Mesenchymal stem cell (in vitro differentiated cells and primary cell): ENCODE measurements around the gene PIP4K2A.

Experiments
- DNase-seq: peaks from one replicate; pipeline ENCODE4 v3.0.0-alpha.2; 2013
- H2AFZ ChIP-seq: one replicate; pipeline ENCODE4 v1.6.1; 2013; ENCODE audit warnings: low read depth, mild to moderate bottlenecking, control low read depth, inconsistent platforms, low read length, moderate library complexity
- H2AK5ac ChIP-seq: 2 replicates; pipeline ENCODE4 v1.6.1; 2013; ENCODE audit warnings: low read length, moderate library complexity, mild to moderate bottlenecking, inconsistent platforms; ENCODE audit not compliant: severe bottlenecking
- H2BK120ac ChIP-seq: one replicate; pipeline ENCODE4 v1.6.1; 2013; ENCODE audit warnings: low read depth, mild to moderate bottlenecking, inconsistent platforms, low read length, moderate library complexity
- H2BK12ac ChIP-seq, 2 experiments: one replicate each; pipeline ENCODE4 v1.6.1; 2013; ENCODE audit warnings: inconsistent platforms in 2 of 2, low read length in 2 of 2, mild to moderate bottlenecking in 2 of 2, moderate library complexity in 2 of 2, control low read depth in 1 of 2
- H2BK15ac ChIP-seq: one replicate; pipeline ENCODE4 v1.6.1; 2013; ENCODE audit warnings: mild to moderate bottlenecking, low read depth, inconsistent platforms; ENCODE audit not compliant: poor library complexity, severe bottlenecking
- H2BK5ac ChIP-seq: 2 replicates; pipeline ENCODE4 v1.6.1; 2013; ENCODE audit warnings: low read depth, mild to moderate bottlenecking, low read length, control low read depth, inconsistent platforms; ENCODE audit not compliant: poor library complexity, severe bottlenecking
- H3K14ac ChIP-seq, 2 experiments: one replicate each; pipeline ENCODE4 v1.6.1; 2013; ENCODE audit warnings: inconsistent platforms in 2 of 2, low read length in 2 of 2, control low read depth in 1 of 2, mild to moderate bottlenecking in 1 of 2, moderate library complexity in 1 of 2
- H3K18ac ChIP-seq, 2 experiments: one replicate each; pipeline ENCODE4 v1.6.1; 2013; ENCODE audit warnings: inconsistent platforms in 2 of 2, low read length in 2 of 2, control low read depth in 1 of 2, low read depth in 1 of 2, mild to moderate bottlenecking in 1 of 2
- H3K23ac ChIP-seq, 2 experiments: one replicate each; pipeline ENCODE4 v1.6.1; 2013; ENCODE audit warnings: inconsistent platforms in 2 of 2, low read length in 2 of 2, mild to moderate bottlenecking in 2 of 2, moderate library complexity in 2 of 2, control low read depth in 1 of 2
- H3K27ac ChIP-seq: 2 replicates; pipeline ENCODE4 v1.5.1; 2013; ENCODE audit warnings: mild to moderate bottlenecking, moderate library complexity, low read length, control low read depth, inconsistent platforms; ENCODE audit not compliant: poor library complexity, severe bottlenecking
- H3K27me3 ChIP-seq, 2 experiments: 2 replicates each; pipeline versions ENCODE4 v1.6.1 to v1.7.0; 2013; ENCODE audit warnings: low read length in 2 of 2, mild to moderate bottlenecking in 2 of 2, moderate library complexity in 2 of 2, control low read depth in 1 of 2, inconsistent platforms in 1 of 2; ENCODE audit not compliant: control insufficient read depth in 1 of 2, insufficient read depth in 1 of 2
- H3K36me3 ChIP-seq, 2 experiments: 2 replicates each; pipeline versions ENCODE4 v1.6.1 to v1.7.0; 2013; ENCODE audit warnings: low read length in 2 of 2, control low read depth in 1 of 2, inconsistent platforms in 1 of 2, low read depth in 1 of 2, mild to moderate bottlenecking in 1 of 2; ENCODE audit not compliant: insufficient read depth in 2 of 2, control insufficient read depth in 1 of 2
- H3K4ac ChIP-seq, 2 experiments: one replicate each; pipeline ENCODE4 v1.6.1; 2013; ENCODE audit warnings: inconsistent platforms in 2 of 2, low read length in 2 of 2, mild to moderate bottlenecking in 2 of 2, moderate library complexity in 2 of 2, control low read depth in 1 of 2, low read depth in 1 of 2
- H3K4me1 ChIP-seq: 2 replicates; pipeline ENCODE4 v1.6.1; 2013; ENCODE audit warnings: low read depth, low read length, control low read depth; ENCODE audit not compliant: control insufficient read depth, insufficient read depth
- H3K4me2 ChIP-seq: 2 replicates; pipeline ENCODE4 v1.6.1; 2013; ENCODE audit warnings: low read length, mild to moderate bottlenecking, inconsistent platforms; ENCODE audit not compliant: poor library complexity, severe bottlenecking
- H3K4me3 ChIP-seq, 2 experiments: 2 replicates each; pipeline versions ENCODE4 v1.5.1 to v1.7.0; 2013; ENCODE audit warnings: low read length in 2 of 2, mild to moderate bottlenecking in 2 of 2, control low read depth in 1 of 2, low read depth in 1 of 2; ENCODE audit not compliant: insufficient read depth in 1 of 2
- H3K79me1 ChIP-seq: replicated peaks from 2 replicates; pipeline ENCODE4 v1.6.1; 2013; ENCODE audit warnings: mild to moderate bottlenecking, control low read depth, low read length, inconsistent platforms; ENCODE audit not compliant: poor library complexity, severe bottlenecking
- H3K9ac ChIP-seq: 2 replicates; pipeline ENCODE4 v1.7.0; 2013; ENCODE audit warnings: mild to moderate bottlenecking, low read length, moderate library complexity
- H3K9me3 ChIP-seq: 2 replicates; pipeline ENCODE4 v1.7.0; 2013; ENCODE audit warnings: mild to moderate bottlenecking, low read length; ENCODE audit not compliant: control insufficient read depth
- H4K8ac ChIP-seq: one replicate; pipeline ENCODE4 v1.6.1; 2013; ENCODE audit warnings: inconsistent platforms, mild to moderate bottlenecking, low read length, moderate library complexity
- H4K91ac ChIP-seq: one replicate; pipeline ENCODE4 v1.6.1; 2013; ENCODE audit warnings: mild to moderate bottlenecking, low read length, inconsistent platforms
- WGBS: methylation state at CpG from one replicate; pipeline ENCODE4 v1.1.7; 2013; ENCODE audit warnings: mixed read lengths; 5-methylcytosine and 5-hydroxymethylcytosine counted together

PIP4K2A gene

GRCh38 chr10:22622242-22622806 lies 92.1 kb downstream of the PIP4K2A start:
- H3K36me3 ChIP-seq: peaks cover 0 to 5% of the 10 kb centered on the region in 2 experiments
- peak overlapping the region in 1 of 2 experiments; percentile 73 for H3K23ac ChIP-seq
- H2BK120ac ChIP-seq: no peak overlapping the region
- peak overlapping the region; percentile 13 to 71 for H3K4ac ChIP-seq
- no peak overlapping the region for H3K4me2 ChIP-seq
- H3K27ac ChIP-seq: peak overlapping the region; percentile 1
- H3K4me1 ChIP-seq: peaks cover 23% of the 10 kb centered on the region
- no peak overlapping the region for H2AFZ ChIP-seq
- H3K79me1 ChIP-seq: peaks cover 4% of the 10 kb centered on the region
- 97% methylated on average over 19 of the region's 20 CpGs for WGBS
- no peak overlapping the region for H3K4me3 ChIP-seq
- H3K27me3 ChIP-seq: no peaks in the 10 kb centered on the region
- no peaks in the 10 kb centered on the region for H3K9me3 ChIP-seq
- peak overlapping the region; percentile 91 for H4K91ac ChIP-seq
- H2BK12ac ChIP-seq: peak overlapping the region in 1 of 2 experiments; percentile 96
- peak overlapping the region in 1 of 2 experiments; percentile 91 for H3K14ac ChIP-seq
- peak overlapping the region; percentile 5 for H2BK5ac ChIP-seq
- DNase-seq: no peak
- H3K18ac ChIP-seq: peak overlapping the region; percentile 6 to 81
- H4K8ac ChIP-seq: peak overlapping the region; percentile 45
- H2BK15ac ChIP-seq: no peak overlapping the region
- peak overlapping the region; percentile 99 for H2AK5ac ChIP-seq
- H3K9ac ChIP-seq: no peak overlapping the region

- Histone ChIP-seq H3K27me3 (no peaks in the 10 kb centered on the region), H3K23ac (no peak overlapping the region), H2AK5ac (peak overlapping the region; percentile 57), H2BK5ac (no peak overlapping the region), H2BK15ac (no peak overlapping the region), H2BK120ac (no peak overlapping the region), H3K79me1 (peaks cover 5% of the 10 kb centered on the region), H3K9me3 (no peaks in the 10 kb centered on the region), H4K91ac (no peak overlapping the region), H3K4me2 (no peak overlapping the region), H3K4me1 (peaks cover 23% of the 10 kb centered on the region), H4K8ac (no peak overlapping the region), H3K14ac (no peak overlapping the region), H3K9ac (no peak overlapping the region), H2BK12ac (peak overlapping the region in 1 of 2 experiments; percentile 19), H2AFZ (no peak overlapping the region), H3K27ac (no peak overlapping the region), H3K36me3 (peaks cover 0 to 5% of the 10 kb centered on the region in 2 experiments), H3K4me3 (no peak overlapping the region), H3K18ac (no peak overlapping the region), H3K4ac (no peak overlapping the region)
- WGBS: 91% methylated on average over 2 of the region's 3 CpGs
- no peak for DNase-seq
Measured at GRCh38 chr10:22621726-22622125, 92.7 kb downstream of the PIP4K2A start.

GRCh38 chr10:22620929-22621328 lies 93.4 kb downstream of the PIP4K2A start:
- DNase-seq: no peak
- Histone ChIP-seq H3K27me3 (no peaks in the 10 kb centered on the region), H2AK5ac (peak overlapping the region; percentile 44), H3K4ac (no peak overlapping the region), H2AFZ (no peak overlapping the region), H3K14ac (no peak overlapping the region), H3K36me3 (peaks cover 0 to 5% of the 10 kb centered on the region in 2 experiments), H2BK5ac (no peak overlapping the region), H3K4me2 (no peak overlapping the region), H2BK12ac (no peak overlapping the region), H3K9ac (peak overlapping the region; percentile 68), H3K9me3 (no peaks in the 10 kb centered on the region), H3K4me3 (peak overlapping the region in 1 of 2 experiments; percentile 42), H2BK15ac (no peak overlapping the region), H2BK120ac (no peak overlapping the region), H3K79me1 (peaks cover 7% of the 10 kb centered on the region), H3K27ac (peak overlapping the region; percentile 56), H3K4me1 (peaks cover 25% of the 10 kb centered on the region), H4K91ac (no peak overlapping the region), H3K23ac (no peak overlapping the region), H4K8ac (no peak overlapping the region), H3K18ac (peak overlapping the region in 1 of 2 experiments; percentile 65)
- 68% methylated on average over 3 of the region's 3 CpGs for WGBS

- no peaks in the 10 kb centered on the region for H3K9me3 ChIP-seq
- no peak overlapping the region for H2BK5ac ChIP-seq
- H3K23ac ChIP-seq: no peak overlapping the region
- H3K27ac ChIP-seq: peak overlapping the region; percentile 56
- no peak overlapping the region for H3K18ac ChIP-seq
- no peak overlapping the region for H2BK12ac ChIP-seq
- H3K4me1 ChIP-seq: peaks cover 25% of the 10 kb centered on the region
- WGBS: 65% methylated on average over 6 of the region's 8 CpGs
- no peak overlapping the region for H3K4me2 ChIP-seq
- peak; percentile 77 for DNase-seq
- peaks cover 10% of the 10 kb centered on the region for H3K79me1 ChIP-seq
- H3K36me3 ChIP-seq: peaks cover 0 to 5% of the 10 kb centered on the region in 2 experiments
- peak overlapping the region in 1 of 2 experiments; percentile 50 for H3K4me3 ChIP-seq
- no peak overlapping the region for H3K4ac ChIP-seq
- H2AFZ ChIP-seq: no peak overlapping the region
- no peak overlapping the region for H4K91ac ChIP-seq
- H2BK15ac ChIP-seq: no peak overlapping the region
- H2BK120ac ChIP-seq: no peak overlapping the region
- no peak overlapping the region for H2AK5ac ChIP-seq
- peak overlapping the region; percentile 68 for H3K9ac ChIP-seq
- H3K27me3 ChIP-seq: no peaks in the 10 kb centered on the region
- H3K14ac ChIP-seq: no peak overlapping the region
- H4K8ac ChIP-seq: peak overlapping the region; percentile 35
Measured at GRCh38 chr10:22620140-22620857, 94.1 kb downstream of the PIP4K2A start.
